Aorta (tissue), 5 donors: ENCODE results near the gene SPON1. TPM values are rescaled to one million over a fixed set of nuclear protein-coding genes. Genes with fewer than 3 reads are reported as not detected.

Source experiments
- ATAC-seq: fragments of 200-7000 bp; cut with Tn5 transposase; one replicate; pipeline ENCODE4 v1.9.1; 2022; ENCODE audit warnings: moderate library complexity; ENCODE audit not compliant: low FRiP score
- DNase-seq, 2 donors: peaks; one replicate each; pipeline ENCODE4 v3.0.0-alpha.2; 2020
- H3K27ac ChIP-seq, 2 donors: one replicate each; pipeline ENCODE4 v1.5.1; 2013; ENCODE audit warnings: low read length in 2 of 2, mild to moderate bottlenecking in 2 of 2, moderate library complexity in 2 of 2, control low read depth in 1 of 2, inconsistent platforms in 1 of 2, low read depth in 1 of 2
- H3K27me3 ChIP-seq, 2 donors: one replicate each; pipeline ENCODE4 v1.6.1; 2013; ENCODE audit warnings: control low read depth in 1 of 2, low read length in 1 of 2, mild to moderate bottlenecking in 1 of 2, moderate library complexity in 1 of 2; ENCODE audit not compliant: insufficient read depth in 2 of 2, control insufficient read depth in 1 of 2
- H3K36me3 ChIP-seq, 2 donors: one replicate each; pipeline ENCODE4 v1.6.1; 2013; ENCODE audit warnings: control low read depth in 1 of 2, low read length in 1 of 2, mild to moderate bottlenecking in 1 of 2; ENCODE audit not compliant: insufficient read depth in 2 of 2, control insufficient read depth in 1 of 2
- H3K4me1 ChIP-seq, 2 donors: one replicate each; pipeline ENCODE4 v1.6.1; 2013; ENCODE audit warnings: low read length in 2 of 2, control low read depth in 1 of 2, mild to moderate bottlenecking in 1 of 2, moderate library complexity in 1 of 2; ENCODE audit not compliant: insufficient read depth in 2 of 2, control insufficient read depth in 1 of 2
- H3K4me3 ChIP-seq, 2 donors: one replicate each; pipeline ENCODE4 v1.5.1; 2013; ENCODE audit warnings: low read length in 2 of 2, control low read depth in 1 of 2, mild to moderate bottlenecking in 1 of 2
- H3K9me3 ChIP-seq: one replicate; pipeline ENCODE4 v1.6.1; 2013; ENCODE audit warnings: mild to moderate bottlenecking, low read length; ENCODE audit not compliant: control insufficient read depth
- WGBS, 2 donors: extraction: QIAGEN DNeasy Blood & Tissue Kit; methylation state at CpG; one replicate each; pipeline ENCODE4 v1.1.7; 2013; 5-methylcytosine and 5-hydroxymethylcytosine counted together
- intact Hi-C, 2 donors: fragments of 100-400 bp; cut with DNase I; formaldehyde crosslinking; loops; one replicate each; pipeline versions ENCODE4 v1.14.2 to v1.15.0; 2022
- polyA plus RNA-seq, 2 donors: library from polyadenylated mRNA; stranded (reverse); fragments of 200-250 nt; gene quantifications; one replicate each; pipeline ENCODE4 v1.2.3, GENCODE V29; 2013
- total RNA-seq, 2 donors: library from RNA; stranded (reverse); fragmentation: NEBNext Ultra II Directional; extraction: Animal tissue kit (Norgen Biotek cat#: 25700); gene quantifications; one replicate each; pipeline ENCODE4 v1.2.1, GENCODE V29; 2021
- donor health status: healthy with polysubstance abuse.
- donor health status: Bipolar disorder and iron deficiency.
- donor health status: DM: no; HTN: no; CAD: no.
- donor health status: DM: no; HTN: no; CAD: no.
- donor health status: DM: yes; HTN: yes; CAD: no.

The SPON1 gene
- total and polyA plus RNA-seq, 4 donors, result 7.0 to 79.2 (median 24.9) TPM

- 70 to 77% methylated on average over 4 of the region's 4 CpGs for WGBS, 2 donors
- ATAC-seq, result no peak
- intact Hi-C loops, result no loop called here
Measured at GRCh38 chr11:14184028-14184940, 221.8 kb downstream of the SPON1 start.

GRCh38 chr11:14185461-14185860 is 222.9 kb downstream of the SPON1 start:
- H3K27me3 ChIP-seq, result no peaks in the 10 kb centered on the region
- H3K9me3 ChIP-seq, result no peaks in the 10 kb centered on the region
- DNase-seq (no peak), ATAC-seq (no peak)
- H3K4me1 ChIP-seq, result peaks cover 0 to 2% of the 10 kb centered on the region in 2 donors
- 95 to 97% methylated on average over 1 of the region's 1 CpG for WGBS, 2 donors
- no peak overlapping the region for H3K4me3 ChIP-seq
- intact Hi-C loops, result no loop called here
- H3K27ac ChIP-seq, result no peak overlapping the region
- no peaks in the 10 kb centered on the region for H3K36me3 ChIP-seq

More at GRCh38 chr11:14184028-14184940, 221.8 kb downstream of the SPON1 start:
- DNase-seq, result no peak
- Histone ChIP-seq H3K36me3 (no peaks in the 10 kb centered on the region), H3K27me3 (no peaks in the 10 kb centered on the region), H3K9me3 (no peaks in the 10 kb centered on the region), H3K4me3 (no peak overlapping the region), H3K4me1 (peaks cover 0 to 2% of the 10 kb centered on the region in 2 donors), H3K27ac (no peak overlapping the region)

GRCh38 chr11:14186046-14186775 is 223.7 kb downstream of the SPON1 start:
- H3K27ac ChIP-seq, result no peak overlapping the region
- ATAC-seq (no peak), DNase-seq (no peak)
- intact Hi-C loops, result no loop called here
- H3K9me3 ChIP-seq, result no peaks in the 10 kb centered on the region
- peaks cover under 1 to 3% of the 10 kb centered on the region in 2 donors for H3K4me1 ChIP-seq
- no peak overlapping the region for H3K4me3 ChIP-seq
- no peaks in the 10 kb centered on the region for H3K36me3 ChIP-seq
- H3K27me3 ChIP-seq, result no peaks in the 10 kb centered on the region

DNA sequence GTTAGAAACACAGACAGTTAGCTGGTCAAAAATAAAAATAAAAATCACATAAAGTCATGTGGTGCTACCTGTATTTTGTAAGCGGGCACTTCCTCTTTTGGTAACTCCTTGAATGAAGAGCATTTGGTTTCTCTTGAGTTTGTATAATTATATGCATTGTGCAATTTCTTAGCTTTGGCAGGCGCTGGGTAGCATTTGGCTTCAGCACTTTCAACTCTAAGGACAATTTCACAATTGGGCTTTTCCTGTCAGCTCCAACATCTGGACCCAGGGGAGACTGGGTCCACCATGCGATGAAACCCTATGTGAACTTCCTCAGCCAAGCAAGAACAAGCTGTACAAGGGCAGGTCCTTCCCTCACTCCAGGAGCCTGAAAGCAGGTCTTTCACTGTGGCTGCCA is 227.4 kb downstream of the SPON1 start:
- intact Hi-C loops, result no loop called here

GRCh38 chr11:14190992-14191778 is 228.7 kb downstream of the SPON1 start:
- DNase-seq (no peak), ATAC-seq (peak; percentile 64)
- H3K27ac ChIP-seq, result peak overlapping the region; percentile 59 to 61
- H3K36me3 ChIP-seq, result no peaks in the 10 kb centered on the region
- H3K9me3 ChIP-seq, result no peaks in the 10 kb centered on the region
- H3K4me3 ChIP-seq, result peak overlapping the region in 1 of 2 donors; percentile 38
- intact Hi-C loops, result no loop called here
- no peaks in the 10 kb centered on the region for H3K27me3 ChIP-seq
- WGBS, 2 donors, result 16% methylated on average over 6 of the region's 6 CpGs
- H3K4me1 ChIP-seq, result peaks cover 3 to 5% of the 10 kb centered on the region in 2 donors

More for the DNA sequence above, 227.4 kb downstream of the SPON1 start:
- Histone ChIP-seq H3K4me1 (peaks cover 3 to 5% of the 10 kb centered on the region in 2 donors), H3K27me3 (no peaks in the 10 kb centered on the region), H3K36me3 (no peaks in the 10 kb centered on the region), H3K9me3 (no peaks in the 10 kb centered on the region), H3K27ac (no peak overlapping the region), H3K4me3 (no peak overlapping the region)
- peak in 1 of 2 donors; percentile 60 for DNase-seq
- ATAC-seq, result peak; percentile 80
- WGBS, 2 donors, result 8 to 9% methylated on average over 3 of the region's 3 CpGs

DNA sequence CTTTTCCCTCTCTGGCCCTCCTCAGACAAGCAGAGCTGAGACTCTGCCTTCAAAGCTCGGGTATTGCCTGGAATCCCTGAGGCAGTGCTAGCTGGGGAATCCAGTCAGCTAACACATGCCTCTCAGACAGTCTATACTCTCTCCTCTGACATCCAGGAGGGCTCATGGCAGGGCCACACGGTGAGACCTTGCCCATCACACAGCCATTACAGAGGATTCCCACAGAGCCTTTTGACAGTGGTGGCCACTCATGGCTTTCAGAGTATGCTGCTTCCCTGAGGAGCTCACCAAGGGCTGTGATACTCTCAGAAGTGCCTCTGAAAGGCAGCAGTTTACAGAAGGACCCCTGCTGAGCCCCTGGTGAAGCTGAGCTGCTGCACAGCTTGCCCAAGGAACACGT is 231.1 kb downstream of the SPON1 start:
- ATAC-seq (no peak), DNase-seq (no peak)
- intact Hi-C loops, result no loop called here
- 51 to 62% methylated on average over 3 of the region's 3 CpGs for WGBS, 2 donors
- Histone ChIP-seq H3K9me3 (no peaks in the 10 kb centered on the region), H3K4me1 (peaks cover 2 to 5% of the 10 kb centered on the region in 2 donors), H3K36me3 (no peaks in the 10 kb centered on the region), H3K27me3 (no peaks in the 10 kb centered on the region), H3K4me3 (no peak overlapping the region), H3K27ac (no peak overlapping the region)

DNA sequence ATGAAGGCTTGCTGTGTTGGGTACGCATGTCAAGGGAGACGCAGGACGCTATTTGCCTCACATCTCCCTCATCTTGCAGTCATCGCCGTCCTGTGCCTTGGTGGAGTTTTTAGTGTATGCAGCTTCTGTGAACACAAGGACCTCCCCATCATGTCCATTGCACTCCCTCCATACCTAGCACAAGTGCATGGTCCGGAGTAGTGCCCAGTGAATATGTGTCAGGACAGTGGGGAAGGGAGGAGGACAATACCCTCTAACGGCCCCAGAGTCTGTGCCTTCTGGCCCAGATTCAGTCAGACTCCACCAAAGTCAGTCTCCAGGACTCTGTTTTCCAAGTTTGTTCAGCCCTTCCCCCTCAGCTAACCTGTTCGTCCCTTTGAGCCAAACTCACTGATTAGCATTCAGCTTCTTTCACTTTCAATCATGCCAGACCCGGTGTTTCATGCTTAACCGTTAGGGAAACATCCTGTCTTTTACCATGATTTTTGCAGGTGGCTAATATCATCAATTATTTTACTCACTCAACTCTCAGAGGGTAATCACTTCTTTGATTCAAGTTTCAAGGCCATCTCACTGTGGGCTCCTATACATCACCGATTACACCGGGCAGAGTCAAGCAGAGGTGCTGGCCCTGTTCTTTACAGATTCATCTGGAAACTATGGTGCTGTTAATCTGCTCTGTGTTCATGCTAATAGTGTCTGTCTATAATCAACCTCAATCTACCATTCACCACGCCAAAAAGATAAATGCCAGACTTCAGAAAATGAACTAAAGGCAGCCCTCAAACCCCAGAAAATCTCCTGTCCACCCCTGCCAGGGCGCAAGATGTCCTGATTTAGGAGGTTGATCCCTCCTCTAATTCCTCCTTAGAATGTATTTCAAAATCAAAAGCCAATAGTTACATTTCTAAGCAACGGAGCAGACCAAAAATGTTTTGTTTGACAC is 240.0 kb downstream of the SPON1 start:
- peaks cover 1 to 5% of the 10 kb centered on the region in 2 donors for H3K4me1 ChIP-seq
- DNase-seq, result no peak
- no peak overlapping the region for H3K27ac ChIP-seq
- no peaks in the 10 kb centered on the region for H3K36me3 ChIP-seq
- WGBS, 2 donors, result 38% methylated on average over 15 of the region's 15 CpGs
- H3K4me3 ChIP-seq, result no peak overlapping the region
- no peak for ATAC-seq
- intact Hi-C loops, result no loop called here
- H3K27me3 ChIP-seq, result no peaks in the 10 kb centered on the region
- H3K9me3 ChIP-seq, result no peaks in the 10 kb centered on the region
